Middle frontal gyrus (tissue), 1 donor: ENCODE results near the gene GLI1.

Source experiments
- DNase-seq: peaks from one replicate; pipeline ENCODE4 v3.0.0-alpha.2; 2015; ENCODE audit warnings: low spot score; ENCODE audit errors: extremely low spot score

The GLI1 gene

GRCh38 chr12:57518176-57518919 lies 58.8 kb downstream of the GLI1 start:
- no peak for DNase-seq

GRCh38 chr12:57518920-57519795 lies 59.6 kb downstream of the GLI1 start:
- no peak for DNase-seq

DNA sequence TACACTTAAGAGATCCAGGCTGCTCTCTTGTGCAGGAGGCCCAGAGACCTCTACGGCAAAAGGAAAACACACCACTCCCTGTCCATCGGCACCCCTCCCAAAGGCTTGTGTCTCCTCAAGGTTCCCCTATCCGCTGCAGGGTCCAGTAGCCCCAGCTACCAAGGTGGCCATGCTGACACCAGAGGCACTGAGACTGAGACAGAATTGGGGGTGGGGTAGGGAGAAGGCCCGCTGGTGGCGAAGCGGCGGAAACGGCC lies 60.1 kb downstream of the GLI1 start:
- DNase-seq = no peak

GRCh38 chr12:57520053-57520818 lies 60.7 kb downstream of the GLI1 start, which contains the start of gene DDIT3:
TSS of gene DDIT3 (minus strand) at chr12:57520514. CDS start at chr12:57517406, 3,108 bp downstream.
- peak; percentile 97 for DNase-seq

DNA sequence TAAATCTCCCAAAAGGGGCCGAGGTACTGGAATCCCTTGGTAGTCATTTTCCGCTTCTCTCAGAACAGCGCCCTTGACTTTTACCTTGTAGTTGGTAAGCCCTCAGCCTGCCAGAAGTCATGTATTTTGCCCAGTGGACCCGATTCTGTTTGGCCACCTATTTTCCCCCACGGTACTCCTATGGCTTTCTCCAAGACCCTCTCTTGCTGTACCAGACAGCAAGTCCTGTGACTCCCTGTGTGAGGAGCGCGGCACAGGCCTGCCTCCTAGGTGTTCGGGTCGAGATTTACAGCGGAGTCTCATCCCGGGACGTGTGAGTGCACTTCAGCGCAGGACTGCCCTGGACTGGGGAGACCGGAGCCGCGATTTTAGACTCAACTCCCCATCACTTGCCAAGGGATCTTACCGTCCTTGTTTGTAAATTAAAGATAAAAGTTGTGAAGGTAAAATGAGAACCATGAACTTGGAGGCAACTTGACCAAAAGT lies 62.0 kb downstream of the GLI1 start:
- no peak for DNase-seq
